ENCODE results near the gene SBF2.

SBF2 gene

GRCh38 chr11:9817191-9817590 lies 476.8 kb downstream of the SBF2 start:
- no peak for DNase-seq (ENCODE audit: low read depth in 2 of 2)

DNA sequence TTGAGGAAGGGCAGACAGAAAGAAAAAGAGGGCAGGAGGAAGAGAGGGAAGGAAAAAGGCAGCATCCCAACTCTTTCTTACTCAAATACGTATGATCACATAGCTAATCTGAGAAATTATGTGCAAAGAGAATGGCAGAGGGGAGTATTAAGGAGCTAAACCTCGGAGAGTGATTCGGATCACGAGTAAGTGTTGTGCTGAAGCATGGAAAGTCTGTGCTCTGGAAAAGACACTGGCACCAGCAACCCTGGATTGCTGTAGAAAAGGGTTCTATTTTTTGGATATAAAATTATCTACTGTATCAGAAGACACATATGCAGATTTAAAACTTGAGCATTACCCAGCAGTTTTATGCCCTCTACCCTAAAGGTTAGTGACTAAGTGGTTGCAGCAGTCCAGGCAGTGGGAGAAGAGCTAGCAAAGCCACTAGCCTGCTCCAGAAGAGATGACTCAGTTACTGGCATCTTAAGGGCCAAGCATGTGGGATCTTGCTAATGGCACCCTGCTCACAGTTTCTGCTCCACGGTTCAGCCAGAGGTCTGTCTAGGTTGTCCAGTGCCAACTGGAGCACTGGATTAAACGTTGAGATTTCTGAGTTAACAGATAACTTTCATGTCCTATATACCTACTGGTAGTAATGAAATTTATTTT lies 478.4 kb downstream of the SBF2 start:
- DNase-seq (ENCODE audit: low read depth in 2 of 2) = no peak

- no peak for DNase-seq (ENCODE audit: low read depth in 2 of 2)
These were observed 479.9 kb downstream of the SBF2 start for GRCh38 chr11:9814108-9814507.

- no peak for DNase-seq (ENCODE audit: low read depth in 2 of 2)
These were observed 485.1 kb downstream of the SBF2 start for GRCh38 chr11:9808943-9809342.

DNA sequence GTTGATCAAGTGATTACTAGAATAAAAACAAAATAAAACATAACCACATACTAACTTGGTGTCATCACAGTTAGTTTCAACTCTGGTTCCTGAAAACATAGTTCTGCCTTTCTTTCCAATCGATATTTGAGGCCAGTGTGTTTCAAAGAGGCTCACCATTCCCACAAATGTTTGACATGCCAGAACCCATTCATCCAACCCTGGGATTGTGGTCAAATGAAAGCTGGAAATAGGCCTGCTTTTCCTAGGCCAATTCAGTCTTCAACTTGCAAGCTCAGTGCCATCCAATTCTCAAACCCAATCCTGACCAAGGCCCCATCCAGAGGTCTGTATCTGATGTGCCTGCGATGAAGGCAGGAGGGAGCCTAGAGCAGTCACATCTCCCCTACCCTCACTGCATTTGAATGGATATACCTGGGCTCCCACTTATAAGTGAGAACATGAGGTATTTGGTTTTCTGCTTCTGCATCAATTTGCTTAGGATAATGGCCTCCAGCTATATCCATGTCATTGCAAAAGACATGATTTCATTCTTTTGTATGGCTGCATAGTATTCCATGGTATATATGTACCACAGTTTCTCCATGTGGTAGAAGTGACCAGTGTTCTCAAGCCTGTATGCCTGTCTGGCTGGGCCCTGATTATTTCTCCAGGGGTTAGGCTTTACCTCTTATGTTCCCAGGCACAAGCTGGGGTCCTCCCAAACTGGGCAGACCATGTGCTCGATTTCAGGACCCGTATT lies 486.9 kb downstream of the SBF2 start:
- no peak for DNase-seq (ENCODE audit: low read depth in 2 of 2)

GRCh38 chr11:9804419-9804902 lies 489.6 kb downstream of the SBF2 start:
- no peak for DNase-seq (ENCODE audit: low read depth in 2 of 2)

DNA sequence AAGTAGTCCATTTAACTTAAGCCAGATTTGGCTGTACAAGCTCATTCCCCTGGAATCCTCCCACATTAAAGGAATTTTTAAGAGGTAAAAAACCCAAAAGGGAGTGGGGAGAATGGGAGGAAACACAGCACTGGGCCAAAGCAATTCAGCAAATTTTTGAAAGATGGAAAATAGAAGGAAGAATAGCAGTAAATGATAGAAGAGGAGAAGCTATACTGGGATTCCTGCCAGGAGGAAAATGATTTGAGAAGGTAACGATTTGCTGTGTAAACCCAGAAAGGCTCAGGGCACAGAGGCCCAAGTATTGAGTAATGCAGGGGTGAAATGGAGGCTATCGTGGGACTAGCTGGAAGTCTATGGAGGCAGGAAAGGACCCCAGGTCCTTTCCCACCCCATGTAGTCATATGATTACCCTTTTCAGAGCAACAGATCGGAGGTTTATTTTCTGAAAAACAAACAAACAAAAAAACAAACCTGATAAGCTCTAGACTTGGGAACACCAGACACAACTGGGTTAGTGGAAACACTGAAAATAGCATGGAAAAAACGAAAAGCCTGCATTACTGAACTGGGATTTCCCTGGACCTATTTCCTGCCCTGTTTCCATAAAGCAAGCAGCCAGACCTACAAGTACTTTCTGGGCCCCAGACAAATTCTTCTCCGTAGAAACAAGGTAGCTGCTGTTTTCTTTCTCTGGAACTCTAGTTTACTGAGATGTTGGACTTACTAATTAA lies 490.2 kb downstream of the SBF2 start:
- DNase-seq (ENCODE audit: low read depth in 2 of 2) = no peak

DNA sequence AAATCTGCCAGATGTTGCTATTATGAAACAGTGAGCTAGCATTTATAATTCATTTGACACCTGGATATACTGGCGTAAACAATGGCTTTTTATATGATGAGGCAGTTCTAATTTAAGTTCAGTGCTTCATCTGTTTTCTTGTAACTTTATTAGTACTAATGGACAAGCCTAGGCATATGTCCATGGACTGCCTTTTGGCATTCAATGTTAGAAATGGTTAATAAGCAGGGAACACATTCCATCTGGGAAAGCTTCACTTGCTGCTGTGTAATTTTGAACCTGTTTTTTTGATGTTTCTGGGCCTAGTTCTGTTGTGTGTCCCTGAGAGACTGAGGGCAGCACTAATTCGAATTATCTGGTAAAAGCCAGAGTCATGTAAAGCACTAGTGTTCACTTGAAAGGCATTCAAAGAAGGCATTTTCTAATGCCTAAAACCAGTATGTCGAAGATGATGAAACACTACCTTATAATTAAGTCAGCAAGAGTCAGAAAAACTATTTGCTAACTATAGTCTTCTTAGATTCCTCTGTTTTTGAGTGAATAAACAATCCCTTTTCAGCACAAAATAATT lies 491.6 kb downstream of the SBF2 start:
- DNase-seq (ENCODE audit: low read depth in 2 of 2) = no peak

- DNase-seq (ENCODE audit: low read depth in 2 of 2) = no peak
These were observed 494.1 kb downstream of the SBF2 start for GRCh38 chr11:9799886-9800285.

DNA sequence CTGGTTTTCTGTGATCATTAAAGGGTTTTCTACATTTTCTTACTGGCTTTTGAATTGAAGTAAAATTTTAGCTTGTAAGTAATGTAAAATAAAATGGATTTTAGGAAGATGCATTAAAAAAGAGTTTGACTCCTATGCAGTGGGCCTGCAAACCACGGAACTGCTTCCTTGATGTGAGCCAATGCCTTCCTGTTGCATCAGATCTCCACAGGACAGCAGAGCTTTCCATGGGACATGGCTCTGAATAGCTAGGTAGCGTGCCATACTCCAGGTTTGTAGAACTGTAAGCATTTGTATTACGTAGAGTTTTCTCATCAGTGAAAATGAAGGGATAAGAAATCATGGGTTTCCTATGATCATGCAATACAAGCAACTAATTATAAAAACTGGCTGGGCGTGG lies 496.7 kb downstream of the SBF2 start:
- DNase-seq (ENCODE audit: low read depth in 2 of 2) = no peak

GRCh38 chr11:9796854-9797253 lies 497.2 kb downstream of the SBF2 start:
- DNase-seq (ENCODE audit: low read depth in 2 of 2) = no peak

GRCh38 chr11:9796266-9796665 lies 497.8 kb downstream of the SBF2 start:
- DNase-seq (ENCODE audit: low read depth in 2 of 2) = no peak

- DNase-seq (ENCODE audit: low read depth in 2 of 2) = no peak
These were observed 503.3 kb downstream of the SBF2 start for GRCh38 chr11:9790703-9791102.

DNA sequence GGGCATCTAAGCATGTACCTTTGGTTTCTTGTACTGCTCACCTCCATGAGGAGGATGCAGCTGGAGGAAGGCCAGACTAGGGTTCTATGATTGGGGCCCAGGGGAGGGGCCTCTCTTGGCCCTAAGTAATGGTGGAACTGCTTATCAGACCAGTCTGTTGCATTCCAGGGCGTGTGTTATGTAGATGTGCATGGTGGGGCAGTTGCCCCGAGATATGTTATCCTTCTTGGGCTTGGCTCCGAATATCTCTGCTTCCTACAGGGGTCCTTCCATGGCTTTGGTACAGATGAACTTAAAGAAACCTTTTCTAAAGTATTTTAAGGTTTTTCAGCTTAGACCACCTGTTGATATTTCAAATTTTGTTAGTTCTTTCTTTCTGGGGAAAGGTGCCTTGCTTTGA lies 504.1 kb downstream of the SBF2 start:
- DNase-seq (ENCODE audit: low read depth in 2 of 2) = no peak

GRCh38 chr11:9787981-9788521 lies 506.0 kb downstream of the SBF2 start:
- DNase-seq (ENCODE audit: low read depth in 2 of 2) = no peak

DNA sequence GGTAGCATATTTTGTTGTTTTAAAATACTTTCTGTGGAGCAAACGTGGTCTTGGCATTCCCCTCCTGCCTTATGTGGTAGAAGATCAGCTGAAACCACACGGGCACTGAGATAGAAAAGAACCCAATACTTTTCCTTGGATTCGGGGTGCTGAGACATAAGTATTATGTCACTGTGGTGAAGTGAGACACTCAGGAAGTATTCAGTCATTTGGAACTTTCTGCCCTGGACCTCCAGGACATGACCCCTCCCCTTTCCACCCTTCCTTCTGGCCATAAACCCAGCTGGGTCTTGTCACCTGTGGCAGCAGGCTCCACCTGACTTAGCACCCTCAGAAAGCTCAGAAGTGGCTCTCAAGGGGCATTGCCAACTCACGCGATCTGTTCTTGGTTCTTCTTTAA lies 506.8 kb downstream of the SBF2 start:
- DNase-seq (ENCODE audit: low read depth in 2 of 2) = no peak

DNA sequence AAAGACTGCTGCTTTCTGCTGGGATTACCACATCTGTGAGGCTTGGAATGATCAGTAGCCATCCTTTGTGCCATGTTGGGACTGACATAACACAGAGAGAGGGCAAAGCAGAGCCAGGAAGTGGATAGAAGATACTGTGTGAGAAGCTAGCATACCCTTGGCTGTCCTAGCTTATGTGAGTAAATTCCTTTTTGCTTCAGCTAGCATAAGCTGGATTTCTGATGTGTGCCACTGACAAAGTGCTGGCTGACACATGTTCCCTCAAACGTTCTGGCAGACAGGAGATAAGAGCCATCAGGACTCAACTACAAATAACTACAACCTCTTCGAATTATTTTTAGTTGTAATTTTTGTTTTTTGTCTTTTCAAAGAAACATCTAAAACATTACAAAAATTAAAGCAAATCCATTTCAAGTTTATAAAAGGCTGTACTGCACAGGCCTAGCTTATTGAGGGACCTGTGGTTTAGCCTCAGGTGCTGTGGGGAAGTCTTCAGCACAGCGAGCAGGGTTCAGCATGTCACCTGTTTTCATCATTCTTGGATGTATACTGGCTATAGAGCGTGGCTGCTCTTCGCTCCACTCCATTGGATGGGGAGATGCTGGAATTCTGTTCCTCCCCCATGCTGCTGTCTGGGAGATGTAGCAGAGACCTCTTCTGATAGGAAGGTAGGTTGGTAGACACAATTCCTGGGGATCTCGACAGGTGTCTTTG lies 509.3 kb downstream of the SBF2 start:
- no peak for DNase-seq (ENCODE audit: low read depth in 2 of 2)

DNA sequence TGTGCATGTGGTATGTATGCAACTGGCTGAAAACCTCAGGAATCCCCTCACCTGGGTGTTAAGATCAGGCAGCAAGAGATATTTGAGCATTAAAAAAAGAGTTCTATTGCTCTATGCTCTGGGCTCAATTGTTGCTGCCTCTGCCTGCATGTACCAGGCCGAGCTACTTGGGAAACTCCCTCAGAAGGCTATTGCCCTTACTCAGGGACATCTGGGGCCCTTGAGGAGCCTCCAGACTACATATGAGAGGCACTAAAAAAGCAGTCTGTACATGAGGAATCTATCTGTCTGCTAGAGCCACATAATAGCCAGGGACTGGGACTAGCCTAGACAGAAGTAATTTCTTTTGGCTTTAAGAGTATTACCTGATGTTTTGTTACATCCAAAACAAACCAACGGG lies 510.0 kb downstream of the SBF2 start:
- no peak for DNase-seq (ENCODE audit: low read depth in 2 of 2)

- no peak for DNase-seq (ENCODE audit: low read depth in 2 of 2)
These were observed 513.1 kb downstream of the SBF2 start for GRCh38 chr11:9780929-9781328.

DNA sequence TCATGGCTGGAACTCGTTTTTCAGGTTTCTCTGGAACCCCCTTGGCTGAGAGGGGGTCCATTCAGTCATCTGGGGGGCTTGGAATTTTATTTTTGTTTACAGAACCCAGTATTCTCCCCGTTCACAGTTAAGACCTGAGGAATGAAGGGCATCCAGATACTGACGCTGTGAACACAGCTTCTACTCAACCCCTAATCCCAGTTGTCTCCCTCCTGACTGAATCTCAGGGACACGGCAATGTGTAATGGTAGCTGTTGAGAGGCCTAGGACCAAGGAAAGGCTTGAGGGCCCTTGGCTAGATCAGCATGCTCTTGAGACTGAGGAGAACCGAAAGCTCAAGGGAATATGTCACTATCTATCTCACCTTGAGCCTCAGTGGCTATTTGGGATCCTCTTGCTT lies 516.5 kb downstream of the SBF2 start:
- no peak for DNase-seq (ENCODE audit: low read depth in 2 of 2)

DNA sequence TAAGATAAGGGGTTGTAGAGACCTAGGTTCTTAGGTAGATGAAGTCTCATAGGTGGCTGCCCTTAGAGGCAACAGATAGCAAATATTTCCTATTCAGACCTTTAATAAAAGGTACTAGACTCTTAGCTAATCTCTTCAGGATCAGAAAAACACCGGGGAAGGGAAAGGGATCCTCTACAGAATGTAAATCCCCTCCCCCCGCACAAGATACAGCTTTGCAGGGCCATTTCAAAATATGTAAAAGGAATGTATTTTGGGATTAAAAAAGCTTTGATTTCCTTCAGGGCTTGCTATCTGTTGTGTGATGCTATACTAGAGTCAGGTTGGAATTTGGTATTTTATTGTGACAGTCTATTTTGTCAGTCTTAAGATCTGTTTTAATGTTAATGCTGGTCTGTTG lies 517.0 kb downstream of the SBF2 start:
- DNase-seq (ENCODE audit: low read depth in 2 of 2) = no peak

GRCh38 chr11:9776203-9776602 lies 517.8 kb downstream of the SBF2 start:
- no peak for DNase-seq (ENCODE audit: low read depth in 2 of 2)
